DOHH2 (cell line): Measurements from ENCODE around the gene CLPSL1.

ENCODE experiments used
- EZH2phosphoT487 ChIP-seq: fragments of 200-600 bp; sonication (generic); IDR thresholded peaks from 2 replicates; pipeline ENCODE4 v1.6.1; 2017; ENCODE audit warnings: borderline replicate concordance, mild to moderate bottlenecking, antibody characterized with exemption, low read length, moderate library complexity, mixed read lengths
- TF ChIP-seq, protein P1 (sequence below): fragments of 200-600 bp; sonication (generic); IDR thresholded peaks from one replicate; pipeline ENCODE4 v1.5.1; 2014; ENCODE audit warnings: antibody characterized with exemption, mild to moderate bottlenecking, low read depth, low read length; ENCODE audit not compliant: poor library complexity, severe bottlenecking

DNA sequence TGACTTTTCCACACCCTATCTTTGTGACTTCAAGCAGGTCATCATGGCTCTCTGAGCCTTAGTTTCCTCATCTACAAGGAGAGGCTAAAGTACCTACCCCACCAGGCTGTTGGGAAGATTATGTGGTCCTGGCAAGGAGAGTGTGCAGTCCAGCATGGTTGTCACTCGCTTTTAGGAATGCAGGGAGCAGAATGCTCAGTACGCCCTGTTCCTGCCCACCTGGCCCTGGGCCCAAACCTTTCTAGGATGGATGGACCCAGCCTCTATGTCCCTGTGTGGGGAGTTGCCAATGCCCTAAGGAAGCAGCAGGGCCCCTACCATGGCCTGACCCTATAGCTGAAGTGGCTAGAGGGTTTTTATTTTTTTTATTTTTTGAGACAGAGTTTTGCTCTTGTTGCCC is 2.4 kb upstream of the CLPSL1 start:
- TF ChIP-seq EZH2phosphoT487 = no peak
- TF ChIP-seq, protein P1, sequence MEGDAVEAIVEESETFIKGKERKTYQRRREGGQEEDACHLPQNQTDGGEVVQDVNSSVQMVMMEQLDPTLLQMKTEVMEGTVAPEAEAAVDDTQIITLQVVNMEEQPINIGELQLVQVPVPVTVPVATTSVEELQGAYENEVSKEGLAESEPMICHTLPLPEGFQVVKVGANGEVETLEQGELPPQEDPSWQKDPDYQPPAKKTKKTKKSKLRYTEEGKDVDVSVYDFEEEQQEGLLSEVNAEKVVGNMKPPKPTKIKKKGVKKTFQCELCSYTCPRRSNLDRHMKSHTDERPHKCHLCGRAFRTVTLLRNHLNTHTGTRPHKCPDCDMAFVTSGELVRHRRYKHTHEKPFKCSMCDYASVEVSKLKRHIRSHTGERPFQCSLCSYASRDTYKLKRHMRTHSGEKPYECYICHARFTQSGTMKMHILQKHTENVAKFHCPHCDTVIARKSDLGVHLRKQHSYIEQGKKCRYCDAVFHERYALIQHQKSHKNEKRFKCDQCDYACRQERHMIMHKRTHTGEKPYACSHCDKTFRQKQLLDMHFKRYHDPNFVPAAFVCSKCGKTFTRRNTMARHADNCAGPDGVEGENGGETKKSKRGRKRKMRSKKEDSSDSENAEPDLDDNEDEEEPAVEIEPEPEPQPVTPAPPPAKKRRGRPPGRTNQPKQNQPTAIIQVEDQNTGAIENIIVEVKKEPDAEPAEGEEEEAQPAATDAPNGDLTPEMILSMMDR = no peak
